ENCODE data around the gene MMP19.

- TF ChIP-seq CTCF (conservative IDR thresholded peaks at IDR 0.05; ENCODE audit: low read depth, low read length) (no peak), EZH2 (IDR thresholded peaks at IDR 0.05; ENCODE audit: borderline replicate concordance, low read depth, low read length, poor library complexity, severe bottlenecking) (no peak)
Observed at GRCh38 chr12:55823419-55823818, 19.3 kb downstream of the MMP19 start.

Measured in A673 (cell line).